OCI-LY7 (cell line): ENCODE data around the gene PCDHA7. TPM values are rescaled to one million over a fixed set of nuclear protein-coding genes. Genes with fewer than 3 reads are reported as not detected.
"Not testable (repeated sequence)": the region's sequence is repeated elsewhere in the genome, so short reads cannot be mapped to it uniquely, and the experiment has no call there.

Experiments used
- BruUV-seq: library from RNA; stranded (reverse); fragments of 400-500 nt; replicated peaks from 2 replicates; lab custom pipeline; 2021; lab: Mats Ljungman, UMichigan
- CTCF ChIA-PET: fragments of 300-600 bp; sonication (Branson Sonifier 250); formaldehyde crosslinking; loops from one replicate; lab custom pipeline; 2022; ENCODE audit warnings: antibody characterized with exemption; ENCODE audit not compliant: unreplicated experiment; lab: Charles Lee
- POLR2A ChIA-PET: fragments of 300-600 bp; sonication (Branson Sonifier 250); formaldehyde crosslinking; loops from one replicate; lab custom pipeline; 2022; ENCODE audit warnings: antibody characterized with exemption; lab: Charles Lee
- DNase-seq: peaks from one replicate; pipeline ENCODE4 v3.0.0-alpha.2; 2015; ENCODE audit warnings: low spot score
- H2AFZ ChIP-seq: fragments of 200-600 bp; sonication (generic), shearing (Covaris generic); 2 replicates; pipeline ENCODE4 v1.6.1; 2014; ENCODE audit warnings: mild to moderate bottlenecking, antibody characterized with exemption, low read length, moderate library complexity
- H3K27ac ChIP-seq: fragments of 200-600 bp; sonication (generic); 2 replicates; pipeline ENCODE4 v1.5.1; 2014; ENCODE audit warnings: mixed run types, low read depth, mild to moderate bottlenecking, moderate library complexity, low read length, inconsistent platforms; ENCODE audit not compliant: poor library complexity, severe bottlenecking
- H3K36me3 ChIP-seq: fragments of 200-600 bp; sonication (generic); 2 replicates; pipeline ENCODE4 v1.6.1; 2014; ENCODE audit warnings: mild to moderate bottlenecking, antibody characterized with exemption, low read length, moderate library complexity, mixed read lengths; ENCODE audit not compliant: insufficient read depth
- H3K4me1 ChIP-seq: fragments of 200-600 bp; sonication (generic); 2 replicates; pipeline ENCODE4 v1.5.1; 2014; ENCODE audit warnings: mild to moderate bottlenecking, low read length; ENCODE audit not compliant: insufficient read depth, poor library complexity, severe bottlenecking
- H3K4me2 ChIP-seq: fragments of 200-600 bp; sonication (generic); 2 replicates; pipeline ENCODE4 v1.6.1; 2014; ENCODE audit warnings: mild to moderate bottlenecking, low read length
- H3K4me3 ChIP-seq: fragments of 200-600 bp; sonication (generic); 2 replicates; pipeline ENCODE4 v1.5.1; 2014; ENCODE audit warnings: mild to moderate bottlenecking, low read depth, low read length; ENCODE audit not compliant: poor library complexity, severe bottlenecking
- H3K79me2 ChIP-seq: fragments of 200-600 bp; sonication (generic); 2 replicates; pipeline ENCODE4 v1.6.1; 2016; ENCODE audit warnings: low read depth, mild to moderate bottlenecking, low read length, moderate library complexity, mixed read lengths; ENCODE audit not compliant: insufficient read depth
- H3K9me2 ChIP-seq: fragments of 200-600 bp; sonication (generic); 2 replicates; pipeline ENCODE4 v1.6.1; 2016; ENCODE audit warnings: mild to moderate bottlenecking, low read length, mixed read lengths; ENCODE audit not compliant: insufficient read depth
- H3K9me3 ChIP-seq: fragments of 200-600 bp; sonication (generic); 2 replicates; pipeline ENCODE4 v1.6.1; 2014; ENCODE audit warnings: mild to moderate bottlenecking, mixed run types, low read length, mixed read lengths
- H4K20me1 ChIP-seq: fragments of 200-600 bp; sonication (generic); 2 replicates; pipeline ENCODE4 v1.6.1; 2014; ENCODE audit warnings: mild to moderate bottlenecking, antibody characterized with exemption, low read length, moderate library complexity, mixed read lengths; ENCODE audit not compliant: insufficient read depth
- CTCF ChIP-seq: fragments of 200-600 bp; sonication (generic); conservative IDR thresholded peaks from 2 replicates; pipeline ENCODE4 v1.5.1; 2014; ENCODE audit warnings: mild to moderate bottlenecking, antibody characterized with exemption, low read length, moderate library complexity, mixed read lengths
- EZH2phosphoT487 ChIP-seq: fragments of 200-600 bp; sonication (generic); IDR thresholded peaks from 2 replicates; pipeline ENCODE4 v1.6.1; 2018; ENCODE audit warnings: low read depth, borderline replicate concordance, mild to moderate bottlenecking, mixed run types, antibody characterized with exemption, low read length, moderate library complexity, mixed read lengths
- intact Hi-C: fragments of 100-400 bp; cut with micrococcal nuclease; formaldehyde crosslinking; loops from one replicate; pipeline ENCODE4 v1.10.0; 2022; ENCODE audit not compliant: unreplicated experiment
- total RNA-seq, 2 experiments: library from RNA; depleted of rRNA in 1 of 2; stranded (reverse); fragments of >200 nt in 1 of 2; shearing (Covaris generic) in 1 of 2; gene quantifications; 2 replicates each; pipeline ENCODE4 v1.2.3, GENCODE V29; 2014 to 2022

The PCDHA7 gene
- total RNA-seq, 2 experiments from 2014 or later, result not detected

GRCh38 chr5:140822969-140823368, 11.1 kb upstream of the PCDHA7 start:
- H4K20me1 ChIP-seq, H3K4me3 ChIP-seq, H3K79me2 ChIP-seq, H3K27ac ChIP-seq, H3K36me3 ChIP-seq, CTCF ChIA-PET, H3K9me3 ChIP-seq, H3K9me2 ChIP-seq, BruUV-seq, POLR2A ChIA-PET, H3K4me2 ChIP-seq, intact Hi-C loops, H2AFZ ChIP-seq, H3K4me1 ChIP-seq, DNase-seq: not testable (repeated sequence)

- BruUV-seq, result no TSS peak
- no peak overlapping the region for H2AFZ ChIP-seq
- H3K4me3 ChIP-seq, result no peak overlapping the region
- no peaks in the 10 kb centered on the region for H3K79me2 ChIP-seq
- H3K9me3 ChIP-seq, result no peaks in the 10 kb centered on the region
- ChIA-PET POLR2A (no interaction called here), CTCF (no interaction called here)
- no peaks in the 10 kb centered on the region for H3K9me2 ChIP-seq
- H3K27ac ChIP-seq, result no peak overlapping the region
- H3K4me2 ChIP-seq, result no peak overlapping the region
- H3K4me1 ChIP-seq, result no peaks in the 10 kb centered on the region
- no peak for TF ChIP-seq EZH2phosphoT487
- no peak for TF ChIP-seq CTCF
- H4K20me1 ChIP-seq, result no peaks in the 10 kb centered on the region
- no peaks in the 10 kb centered on the region for H3K36me3 ChIP-seq
- no peak for DNase-seq
- intact Hi-C loops, result no loop called here
These were observed 10.6 kb upstream of the PCDHA7 start for GRCh38 chr5:140823475-140823874.

- Histone ChIP-seq H3K27ac (no peak within 1 kb of the TSS), H3K79me2 (no peaks in the 10 kb centered on the region), H3K9me3 (no peaks in the 10 kb centered on the region), H3K36me3 (no peaks in the 10 kb centered on the region), H3K9me2 (no peaks in the 10 kb centered on the region), H3K4me1 (no peaks in the 10 kb centered on the region), H3K4me2 (no peak within 1 kb of the TSS), H2AFZ (no peak within 1 kb of the TSS), H3K4me3 (no peak within 1 kb of the TSS), H4K20me1 (no peaks in the 10 kb centered on the region)
- POLR2A ChIA-PET, result no interaction called here
- DNase-seq, result no peak
- no TSS peak for BruUV-seq
- CTCF ChIA-PET, result no interaction called here
- no peak for TF ChIP-seq CTCF
- intact Hi-C loops, result no loop called here
These were observed 6.2 kb upstream of the PCDHA7 start, which contains the start of gene PCDHA6 for GRCh38 chr5:140827704-140828361. Gene PCDHA6 (plus strand): TSS chr5:140827960. CDS start chr5:140828092, 132 bp downstream.
